NCI-H526 treated with DMSO at 0.1 percent for 48 hours (cell line): ENCODE results near the gene SIN3A.
"Not testable (repeated sequence)": the region's sequence is repeated elsewhere in the genome, so short reads cannot be mapped to it uniquely, and the experiment has no call there.

ENCODE experiments used
- DNase-seq: peaks from one replicate; lab custom pipeline; 2025; lab: John Stamatoyannopoulos, UW

The SIN3A gene

GRCh38 chr15:75333654-75334419 lies 117.7 kb downstream of the SIN3A start:
- DNase-seq, result not testable (repeated sequence)

DNA sequence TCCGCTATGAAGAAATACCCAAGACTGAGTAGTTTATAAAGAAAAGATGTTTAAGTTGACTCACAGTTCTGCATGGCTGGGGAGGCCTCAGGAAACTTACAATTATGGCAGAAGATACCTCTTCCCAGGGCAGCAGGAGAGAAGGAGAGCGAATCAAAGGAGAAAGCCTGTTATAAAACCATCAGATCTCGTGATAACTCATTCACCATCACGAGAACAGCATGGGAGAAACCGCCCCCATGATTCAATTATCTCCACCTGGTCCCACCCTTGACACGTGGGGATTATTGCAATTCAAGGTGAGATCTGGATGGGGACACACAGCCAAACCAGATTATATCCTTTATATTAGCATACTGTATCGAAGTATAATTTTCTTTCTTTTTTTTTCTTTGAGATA lies 119.4 kb downstream of the SIN3A start:
- DNase-seq, result not testable (repeated sequence)

DNA sequence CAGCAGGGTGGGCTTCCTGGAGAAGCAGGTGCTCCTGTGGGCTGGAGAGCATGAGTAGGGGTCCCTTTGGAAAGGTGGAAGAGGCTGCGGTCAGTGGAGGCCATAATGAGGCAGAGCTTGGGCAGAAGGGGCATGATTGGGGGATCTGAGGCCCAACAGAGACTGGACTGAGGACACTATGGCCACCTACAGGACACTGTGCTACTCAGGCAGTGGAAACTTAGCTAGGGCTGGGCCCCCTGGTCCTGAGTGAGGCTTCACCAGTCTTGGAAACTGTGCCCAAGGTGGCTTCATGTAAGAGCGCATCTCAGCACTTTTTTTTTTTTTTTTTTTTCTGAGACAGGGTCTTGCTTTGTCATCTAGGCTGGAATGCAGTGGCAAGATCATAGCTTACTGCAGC lies 121.9 kb downstream of the SIN3A start:
- DNase-seq, result no peak

- DNase-seq, result no peak
Observed at GRCh38 chr15:75328493-75329314, 122.8 kb downstream of the SIN3A start.

- DNase-seq, result no peak
Observed at GRCh38 chr15:75327491-75327890, 124.0 kb downstream of the SIN3A start.

DNA sequence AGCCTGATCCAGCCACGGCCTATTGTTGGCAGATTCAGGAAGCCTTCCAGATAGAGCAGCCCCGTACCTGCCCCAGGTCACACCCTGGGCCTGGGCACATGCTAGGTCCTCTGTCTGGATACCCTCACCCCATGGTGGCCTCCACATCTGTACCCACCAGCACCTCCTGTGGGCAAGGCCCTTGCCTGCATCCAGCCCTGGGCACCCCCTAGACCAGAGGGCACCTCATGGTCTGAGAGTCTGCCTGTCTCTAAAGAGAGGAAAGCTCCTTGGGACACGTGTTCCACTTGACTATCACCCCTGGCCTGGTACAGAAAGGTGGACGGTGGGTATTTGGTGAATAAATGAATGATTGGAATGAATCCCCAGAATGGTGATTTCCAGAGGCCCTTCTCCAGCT lies 124.5 kb downstream of the SIN3A start:
- DNase-seq, result no peak

- no peak for DNase-seq
Observed at GRCh38 chr15:75325922-75326321, 125.6 kb downstream of the SIN3A start.

GRCh38 chr15:75321711-75322110 lies 129.8 kb downstream of the SIN3A start:
- DNase-seq, result no peak
